IPS-20b (cell line): Measurements from ENCODE around the gene ARHGAP28.

Source experiments
- H3K27ac ChIP-seq: one replicate; pipeline ENCODE4 v1.5.1; 2013; ENCODE audit warnings: low read length
- H3K27me3 ChIP-seq: 2 replicates; pipeline ENCODE4 v1.6.1; 2013; ENCODE audit warnings: mild to moderate bottlenecking, low read length, inconsistent platforms; ENCODE audit not compliant: insufficient read depth
- H3K36me3 ChIP-seq: 2 replicates; pipeline ENCODE4 v1.6.1; 2013; ENCODE audit warnings: low read depth, mild to moderate bottlenecking, inconsistent platforms, low read length, moderate library complexity; ENCODE audit not compliant: insufficient read depth
- H3K4me1 ChIP-seq: 2 replicates; pipeline ENCODE4 v1.6.1; 2013; ENCODE audit warnings: mild to moderate bottlenecking, control low read depth, inconsistent platforms, low read length, moderate library complexity; ENCODE audit not compliant: insufficient read depth
- H3K4me3 ChIP-seq: 2 replicates; pipeline ENCODE4 v1.5.1; 2013; ENCODE audit warnings: mild to moderate bottlenecking, low read length, inconsistent platforms
- H3K9ac ChIP-seq: 2 replicates; pipeline ENCODE4 v1.6.1; 2013; ENCODE audit warnings: low read depth, mild to moderate bottlenecking, inconsistent platforms, low read length, moderate library complexity
- H3K9me3 ChIP-seq: 2 replicates; pipeline ENCODE4 v1.6.1; 2013; ENCODE audit warnings: mild to moderate bottlenecking, low read depth, low read length, inconsistent platforms; ENCODE audit not compliant: insufficient read depth

ARHGAP28 gene

GRCh38 chr18:6939972-6940371 is 210.5 kb downstream of the ARHGAP28 start:
- H3K9ac ChIP-seq, result no peak overlapping the region
- peaks cover 38% of the 10 kb centered on the region for H3K36me3 ChIP-seq
- H3K4me1 ChIP-seq, result no peaks in the 10 kb centered on the region
- no peak overlapping the region for H3K27ac ChIP-seq
- H3K9me3 ChIP-seq, result no peaks in the 10 kb centered on the region
- H3K4me3 ChIP-seq, result no peak overlapping the region
- no peaks in the 10 kb centered on the region for H3K27me3 ChIP-seq

- Histone ChIP-seq H3K36me3 (peaks cover 43% of the 10 kb centered on the region), H3K4me1 (no peaks in the 10 kb centered on the region), H3K4me3 (no peak overlapping the region), H3K27ac (no peak overlapping the region), H3K9ac (no peak overlapping the region), H3K27me3 (no peaks in the 10 kb centered on the region), H3K9me3 (no peaks in the 10 kb centered on the region)
Measured at GRCh38 chr18:6940451-6940850, 210.9 kb downstream of the ARHGAP28 start.

GRCh38 chr18:6941996-6942395 is 212.5 kb downstream of the ARHGAP28 start:
- H3K9ac ChIP-seq, result no peak overlapping the region
- no peak overlapping the region for H3K27ac ChIP-seq
- H3K36me3 ChIP-seq, result peaks cover 54% of the 10 kb centered on the region
- no peaks in the 10 kb centered on the region for H3K4me1 ChIP-seq
- no peak overlapping the region for H3K4me3 ChIP-seq
- no peaks in the 10 kb centered on the region for H3K27me3 ChIP-seq
- no peaks in the 10 kb centered on the region for H3K9me3 ChIP-seq

GRCh38 chr18:6942742-6943141 is 213.2 kb downstream of the ARHGAP28 start:
- no peak overlapping the region for H3K4me3 ChIP-seq
- peaks cover 62% of the 10 kb centered on the region for H3K36me3 ChIP-seq
- H3K4me1 ChIP-seq, result no peaks in the 10 kb centered on the region
- no peak overlapping the region for H3K9ac ChIP-seq
- H3K27ac ChIP-seq, result no peak overlapping the region
- no peaks in the 10 kb centered on the region for H3K27me3 ChIP-seq
- no peaks in the 10 kb centered on the region for H3K9me3 ChIP-seq

- Histone ChIP-seq H3K27me3 (no peaks in the 10 kb centered on the region), H3K4me1 (no peaks in the 10 kb centered on the region), H3K9me3 (no peaks in the 10 kb centered on the region), H3K36me3 (peaks cover 66% of the 10 kb centered on the region), H3K27ac (no peak overlapping the region), H3K4me3 (no peak overlapping the region), H3K9ac (no peak overlapping the region)
Measured at GRCh38 chr18:6943143-6943542, 213.6 kb downstream of the ARHGAP28 start.

- no peak overlapping the region for H3K9ac ChIP-seq
- H3K4me1 ChIP-seq, result 0 out of 2 replicates have a peak, but pooled peaks cover 4% of the 10 kb centered on the region
- H3K9me3 ChIP-seq, result no peaks in the 10 kb centered on the region
- no peak overlapping the region for H3K27ac ChIP-seq
- no peak overlapping the region for H3K4me3 ChIP-seq
- H3K27me3 ChIP-seq, result no peaks in the 10 kb centered on the region
- peaks cover 83% of the 10 kb centered on the region for H3K36me3 ChIP-seq
Measured at GRCh38 chr18:6947338-6948030, 218.0 kb downstream of the ARHGAP28 start.

- Histone ChIP-seq H3K27ac (no peak overlapping the region), H3K27me3 (no peaks in the 10 kb centered on the region), H3K9ac (no peak overlapping the region), H3K4me3 (no peak overlapping the region), H3K9me3 (no peaks in the 10 kb centered on the region), H3K4me1 (0 out of 2 replicates have a peak, but pooled peaks cover 4% of the 10 kb centered on the region), H3K36me3 (peaks cover 79% of the 10 kb centered on the region)
Measured at GRCh38 chr18:6948281-6949055, 219.0 kb downstream of the ARHGAP28 start.

GRCh38 chr18:6949800-6950586 is 220.5 kb downstream of the ARHGAP28 start:
- H3K27me3 ChIP-seq, result no peaks in the 10 kb centered on the region
- no peaks in the 10 kb centered on the region for H3K9me3 ChIP-seq
- H3K27ac ChIP-seq, result no peak overlapping the region
- no peak overlapping the region for H3K4me3 ChIP-seq
- 0 out of 2 replicates have a peak, but pooled peaks cover 4% of the 10 kb centered on the region for H3K4me1 ChIP-seq
- H3K36me3 ChIP-seq, result peaks cover 86% of the 10 kb centered on the region
- H3K9ac ChIP-seq, result no peak overlapping the region

- Histone ChIP-seq H3K9ac (no peak overlapping the region), H3K9me3 (no peaks in the 10 kb centered on the region), H3K27ac (no peak overlapping the region), H3K4me1 (0 out of 2 replicates have a peak, but pooled peaks cover 4% of the 10 kb centered on the region), H3K27me3 (no peaks in the 10 kb centered on the region), H3K4me3 (no peak overlapping the region), H3K36me3 (peaks cover 86% of the 10 kb centered on the region)
Measured at GRCh38 chr18:6950641-6951040, 221.1 kb downstream of the ARHGAP28 start.

GRCh38 chr18:6951336-6952090 is 222.0 kb downstream of the ARHGAP28 start:
- H3K9me3 ChIP-seq, result no peaks in the 10 kb centered on the region
- H3K9ac ChIP-seq, result no peak overlapping the region
- peaks cover 89% of the 10 kb centered on the region for H3K36me3 ChIP-seq
- no peak overlapping the region for H3K4me3 ChIP-seq
- H3K27ac ChIP-seq, result no peak overlapping the region
- 0 out of 2 replicates have a peak, but pooled peaks cover 4% of the 10 kb centered on the region for H3K4me1 ChIP-seq
- no peaks in the 10 kb centered on the region for H3K27me3 ChIP-seq

- Histone ChIP-seq H3K36me3 (peaks cover 89% of the 10 kb centered on the region), H3K9ac (no peak overlapping the region), H3K27me3 (no peaks in the 10 kb centered on the region), H3K9me3 (no peaks in the 10 kb centered on the region), H3K4me1 (0 out of 2 replicates have a peak, but pooled peaks cover 4% of the 10 kb centered on the region), H3K4me3 (no peak overlapping the region), H3K27ac (no peak overlapping the region)
Measured at GRCh38 chr18:6954501-6954900, 225.0 kb downstream of the ARHGAP28 start.
